GM21737 (cell line): ENCODE data around the gene WDR7.

Source experiments
- ATAC-seq: cut with Tn5 transposase; IDR thresholded peaks from one replicate; pipeline ENCODE4 v1.9.1; 2021; ENCODE audit warnings: mild to moderate bottlenecking, moderate library complexity; ENCODE audit not compliant: unreplicated experiment

The WDR7 gene

GRCh38 chr18:56878711-56879110 is 227.6 kb downstream of the WDR7 start:
- ATAC-seq, result no peak

GRCh38 chr18:56884511-56884910 is 233.4 kb downstream of the WDR7 start:
- ATAC-seq, result no peak

GRCh38 chr18:56888978-56889377 is 237.8 kb downstream of the WDR7 start:
- no peak for ATAC-seq

- ATAC-seq, result no peak
Measured at GRCh38 chr18:56889621-56890020, 238.5 kb downstream of the WDR7 start.

GRCh38 chr18:56890632-56891031 is 239.5 kb downstream of the WDR7 start:
- no peak for ATAC-seq

GRCh38 chr18:56891116-56891515 is 240.0 kb downstream of the WDR7 start:
- no peak for ATAC-seq

GRCh38 chr18:56891870-56892269 is 240.7 kb downstream of the WDR7 start:
- ATAC-seq, result no peak

GRCh38 chr18:56897122-56897521 is 246.0 kb downstream of the WDR7 start:
- no peak for ATAC-seq

- no peak for ATAC-seq
Measured at GRCh38 chr18:56899660-56900059, 248.5 kb downstream of the WDR7 start.

GRCh38 chr18:56900195-56901094 is 249.3 kb downstream of the WDR7 start:
- no peak for ATAC-seq

- ATAC-seq, result no peak
Measured at GRCh38 chr18:56901919-56902318, 250.8 kb downstream of the WDR7 start.

GRCh38 chr18:56902653-56903052 is 251.5 kb downstream of the WDR7 start:
- no peak for ATAC-seq

GRCh38 chr18:56903686-56904085 is 252.5 kb downstream of the WDR7 start:
- no peak for ATAC-seq

GRCh38 chr18:56907771-56908170 is 256.6 kb downstream of the WDR7 start:
- no peak for ATAC-seq

- no peak for ATAC-seq
Measured at GRCh38 chr18:56910237-56910636, 259.1 kb downstream of the WDR7 start.

GRCh38 chr18:56910967-56911366 is 259.8 kb downstream of the WDR7 start:
- ATAC-seq, result no peak

- no peak for ATAC-seq
Measured at GRCh38 chr18:56913941-56914340, 262.8 kb downstream of the WDR7 start.

GRCh38 chr18:56919190-56919589 is 268.0 kb downstream of the WDR7 start:
- no peak for ATAC-seq

- ATAC-seq, result peak; percentile 72
Measured at GRCh38 chr18:56921896-56922480, 270.8 kb downstream of the WDR7 start.

GRCh38 chr18:56926734-56927133 is 275.6 kb downstream of the WDR7 start:
- no peak for ATAC-seq

GRCh38 chr18:56927786-56928185 is 276.6 kb downstream of the WDR7 start:
- ATAC-seq, result no peak

GRCh38 chr18:56929886-56930285 is 278.7 kb downstream of the WDR7 start:
- ATAC-seq, result no peak
